ENCODE measurements around the gene STYXL1.
"Not testable (repeated sequence)": the region's sequence is repeated elsewhere in the genome, so short reads cannot be mapped to it uniquely, and the experiment has no call there.

STYXL1 gene

GRCh38 chr7:76022026-76022780, 25.6 kb downstream of the STYXL1 start:
- no peak for DNase-seq

- DNase-seq = no peak
These were observed 27.6 kb downstream of the STYXL1 start for GRCh38 chr7:76020031-76020714.

- DNase-seq = not testable (repeated sequence)
These were observed 29.3 kb downstream of the STYXL1 start for GRCh38 chr7:76018520-76018919.

- DNase-seq = no peak
These were observed 31.4 kb downstream of the STYXL1 start for GRCh38 chr7:76016191-76016947.

GRCh38 chr7:76011442-76011861, 36.3 kb downstream of the STYXL1 start:
- no peak for DNase-seq

- no peak for DNase-seq
These were observed 37.9 kb downstream of the STYXL1 start for GRCh38 chr7:76009672-76010600.

GRCh38 chr7:76008156-76008687, 39.6 kb downstream of the STYXL1 start:
- no peak for DNase-seq

GRCh38 chr7:76005004-76005403, 42.8 kb downstream of the STYXL1 start:
- not testable (repeated sequence) for DNase-seq

GRCh38 chr7:76003351-76003750, 44.4 kb downstream of the STYXL1 start:
- no peak for DNase-seq

GRCh38 chr7:76002822-76003221, 45.0 kb downstream of the STYXL1 start:
- DNase-seq = no peak

GRCh38 chr7:76002139-76002538, 45.7 kb downstream of the STYXL1 start:
- DNase-seq = no peak

GRCh38 chr7:76000566-76000965, 47.2 kb downstream of the STYXL1 start:
- no peak for DNase-seq

GRCh38 chr7:75998038-75998437, 49.8 kb downstream of the STYXL1 start:
- no peak for DNase-seq

- no peak for DNase-seq
These were observed 51.3 kb downstream of the STYXL1 start for GRCh38 chr7:75996476-75996875.

- no peak for DNase-seq
These were observed 51.8 kb downstream of the STYXL1 start for GRCh38 chr7:75995996-75996395.

GRCh38 chr7:75995052-75995471, 52.7 kb downstream of the STYXL1 start:
- DNase-seq = no peak

GRCh38 chr7:75994388-75995051, 53.3 kb downstream of the STYXL1 start, which contains the start of gene TMEM120A:
Gene TMEM120A, minus strand, starts transcription at chr7:75994595. Its CDS starts 25 bp downstream, at chr7:75994570.
- DNase-seq = peak; percentile 47

GRCh38 chr7:75993689-75994387, 54.0 kb downstream of the STYXL1 start:
- no peak for DNase-seq

- no peak for DNase-seq
These were observed 55.6 kb downstream of the STYXL1 start for GRCh38 chr7:75992083-75992755.

GRCh38 chr7:75991531-75992082, 56.2 kb downstream of the STYXL1 start:
- DNase-seq = no peak
